ENCODE data around the gene TEDC1.

DNA sequence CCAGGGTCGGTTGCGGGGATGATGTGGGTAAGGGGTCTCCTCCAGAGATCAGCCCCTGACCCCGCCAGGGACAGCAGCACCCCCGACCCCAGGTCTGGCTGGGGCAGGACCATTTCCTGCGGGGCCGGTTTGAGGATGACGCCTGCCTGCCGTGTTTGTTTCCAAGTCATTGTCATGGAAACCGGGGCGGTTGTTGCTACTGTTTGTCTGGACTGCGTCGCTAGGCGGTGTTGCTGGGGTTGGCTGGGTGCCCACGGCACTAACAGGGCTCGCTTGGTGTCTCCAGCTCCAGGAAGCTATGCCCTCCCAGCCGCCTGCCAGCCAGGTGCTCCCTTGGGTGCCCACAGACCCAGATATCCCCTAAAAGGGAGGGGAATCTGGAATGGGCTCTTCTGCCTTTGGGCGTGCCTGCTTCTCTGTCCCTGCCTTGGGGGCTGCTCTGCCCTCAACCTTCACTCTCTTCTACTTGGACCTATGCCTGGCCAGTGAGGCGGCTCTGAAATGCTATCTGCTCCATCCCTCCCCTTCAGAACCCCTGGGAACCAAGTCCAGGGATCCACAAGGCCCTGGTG lies 9.1 kb upstream of the TEDC1 start:
- TF ChIP-seq, protein P1, sequence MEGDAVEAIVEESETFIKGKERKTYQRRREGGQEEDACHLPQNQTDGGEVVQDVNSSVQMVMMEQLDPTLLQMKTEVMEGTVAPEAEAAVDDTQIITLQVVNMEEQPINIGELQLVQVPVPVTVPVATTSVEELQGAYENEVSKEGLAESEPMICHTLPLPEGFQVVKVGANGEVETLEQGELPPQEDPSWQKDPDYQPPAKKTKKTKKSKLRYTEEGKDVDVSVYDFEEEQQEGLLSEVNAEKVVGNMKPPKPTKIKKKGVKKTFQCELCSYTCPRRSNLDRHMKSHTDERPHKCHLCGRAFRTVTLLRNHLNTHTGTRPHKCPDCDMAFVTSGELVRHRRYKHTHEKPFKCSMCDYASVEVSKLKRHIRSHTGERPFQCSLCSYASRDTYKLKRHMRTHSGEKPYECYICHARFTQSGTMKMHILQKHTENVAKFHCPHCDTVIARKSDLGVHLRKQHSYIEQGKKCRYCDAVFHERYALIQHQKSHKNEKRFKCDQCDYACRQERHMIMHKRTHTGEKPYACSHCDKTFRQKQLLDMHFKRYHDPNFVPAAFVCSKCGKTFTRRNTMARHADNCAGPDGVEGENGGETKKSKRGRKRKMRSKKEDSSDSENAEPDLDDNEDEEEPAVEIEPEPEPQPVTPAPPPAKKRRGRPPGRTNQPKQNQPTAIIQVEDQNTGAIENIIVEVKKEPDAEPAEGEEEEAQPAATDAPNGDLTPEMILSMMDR (IDR thresholded peaks at IDR 0.05): peak in 4 of 5 experiments; percentile 10 to 46 (median 38)
- TF ChIP-seq POLR2A (IDR thresholded peaks at IDR 0.05): peak in 1 of 2 donors; percentile 16
- TF ChIP-seq EP300 (IDR thresholded peaks at IDR 0.05): peak; percentile 52 to 81
